TTC549 (cell line): ENCODE data around the gene LRRC56.
"Not testable (repeated sequence)": the region's sequence is repeated elsewhere in the genome, so short reads cannot be mapped to it uniquely, and the experiment has no call there.

Source experiments
- FAIRE-seq: peaks from 2 replicates; lab custom pipeline; 2012; peaks lifted over from hg19 to GRCh38; lab: Jason Lieb, UNC

The LRRC56 gene

GRCh38 chr11:501683-502287 lies 35.5 kb upstream of the LRRC56 start:
- FAIRE-seq: no peak

GRCh38 chr11:502288-503178 lies 34.8 kb upstream of the LRRC56 start:
- FAIRE-seq: no peak

GRCh38 chr11:503179-503981 lies 33.9 kb upstream of the LRRC56 start:
- no peak for FAIRE-seq

GRCh38 chr11:504053-504993 lies 33.0 kb upstream of the LRRC56 start:
- FAIRE-seq: no peak

GRCh38 chr11:504994-505344 lies 32.4 kb upstream of the LRRC56 start:
- FAIRE-seq: no peak

DNA sequence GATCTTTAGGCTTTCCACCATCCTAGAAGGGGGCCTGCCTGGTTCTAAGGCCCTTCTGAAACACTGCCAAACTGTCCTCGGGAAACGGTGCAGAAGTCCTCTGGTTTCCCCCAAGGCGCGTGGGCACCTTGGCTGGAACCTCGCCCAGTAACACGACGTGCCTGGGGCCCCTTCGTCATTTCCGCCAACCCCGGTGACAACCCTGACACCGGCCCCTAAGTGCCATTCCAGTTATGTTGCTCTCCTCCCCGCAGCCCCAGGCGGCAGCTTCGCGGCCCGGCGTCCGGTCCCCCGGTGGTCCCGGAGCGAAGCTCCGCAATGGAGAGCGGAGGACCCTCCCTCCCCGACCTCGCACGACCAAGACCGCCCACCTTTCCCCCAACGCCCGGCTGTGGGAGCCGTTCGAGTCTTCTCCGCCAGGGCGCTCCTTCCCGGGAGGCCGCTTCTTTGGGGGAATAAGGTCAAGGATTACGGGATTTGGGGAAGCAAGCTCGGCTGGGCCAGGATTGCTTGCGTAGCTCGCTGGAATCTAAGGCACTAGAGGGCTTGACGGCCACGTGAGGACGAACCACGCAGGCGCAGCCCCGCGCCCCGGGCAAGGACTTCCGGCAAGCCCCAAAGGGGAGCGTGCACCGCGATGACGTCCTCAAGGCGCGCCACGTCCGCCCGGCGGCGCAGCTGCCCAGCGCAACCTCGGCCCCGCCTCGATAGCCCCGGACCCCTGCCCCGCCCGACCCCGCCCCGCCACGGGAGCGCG lies 30.9 kb upstream of the LRRC56 start:
- no peak for FAIRE-seq

DNA sequence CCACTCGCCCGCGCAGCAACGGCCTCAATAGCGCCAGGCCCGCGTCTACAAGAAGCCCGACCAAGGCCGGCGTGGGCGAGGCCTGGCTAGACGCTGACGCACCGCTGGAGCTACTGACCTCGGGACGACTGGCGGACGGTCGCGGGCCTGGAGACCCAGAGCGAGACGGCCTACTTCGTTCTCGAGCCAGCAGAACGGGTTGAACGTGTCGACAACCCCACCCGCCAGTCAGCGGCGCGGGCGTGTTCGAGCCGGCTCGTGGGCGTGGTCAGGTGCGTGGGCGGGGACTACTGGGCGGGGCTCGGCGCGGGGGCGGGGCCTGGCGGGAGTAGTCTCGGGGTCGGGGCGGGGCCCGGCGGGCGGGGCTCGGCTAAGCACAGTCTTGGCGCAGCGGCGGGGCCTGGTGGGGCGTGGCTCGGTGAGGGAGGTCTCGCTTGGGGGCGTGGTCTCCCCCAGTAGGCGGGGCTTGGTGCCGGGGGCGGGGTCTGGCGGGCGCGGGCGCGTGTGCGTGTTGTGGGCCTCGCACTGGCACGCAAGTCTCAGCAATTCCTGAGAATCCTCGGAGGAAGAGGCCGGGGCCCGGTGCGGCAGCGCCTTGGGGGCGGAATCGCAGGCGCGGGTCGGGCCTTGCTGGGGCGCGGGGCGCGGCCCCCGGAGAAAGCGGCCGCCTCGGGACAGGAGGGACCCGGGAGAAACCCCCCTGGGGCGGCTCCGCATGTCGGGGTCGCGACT lies 30.2 kb upstream of the LRRC56 start, which contains the start of gene RNH1:
TSS of gene RNH1 (minus strand) at position 248 of the 732 bp plus-strand sequence. CDS start 5,080 bp downstream, outside the sequence.
- FAIRE-seq: no peak

DNA sequence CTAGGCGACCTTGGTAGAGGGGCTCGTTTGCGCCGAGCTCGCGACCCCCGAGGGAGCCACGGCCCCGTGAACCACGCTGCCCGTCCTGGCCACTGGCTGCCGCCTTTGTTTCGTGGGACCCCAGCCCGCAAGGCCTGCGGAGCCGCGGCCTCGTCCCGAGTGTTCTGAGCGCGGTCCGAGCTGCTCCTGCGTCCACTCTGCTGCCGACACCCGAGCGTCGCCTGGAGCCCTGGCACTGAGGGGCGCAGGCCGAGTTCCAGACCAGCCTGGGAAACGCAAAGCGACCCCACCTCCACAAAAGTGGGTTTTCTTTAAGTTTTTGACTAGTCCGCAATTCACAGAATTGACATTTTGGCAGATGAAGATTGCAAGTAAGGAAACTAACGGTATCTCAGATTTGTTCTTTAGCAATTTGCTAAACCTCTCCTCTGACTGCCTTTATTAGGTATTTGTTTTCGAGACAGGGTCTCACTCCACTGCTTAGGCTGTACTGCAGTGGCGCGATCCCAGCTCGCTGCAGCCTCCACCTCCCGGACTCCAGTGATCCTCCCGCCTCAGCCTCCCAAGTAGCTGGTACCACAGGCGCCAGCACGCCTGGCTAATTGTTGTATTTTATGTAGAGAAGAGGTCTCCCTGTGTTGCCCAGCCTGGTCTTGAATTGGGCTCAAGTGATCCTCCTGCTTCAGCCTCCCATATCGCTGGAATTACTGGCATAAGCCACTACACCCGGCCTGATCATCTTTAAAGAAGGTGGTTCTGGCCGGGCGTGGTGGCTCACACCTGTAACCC lies 29.4 kb upstream of the LRRC56 start:
- FAIRE-seq: no peak

GRCh38 chr11:508956-509355 lies 28.4 kb upstream of the LRRC56 start:
- FAIRE-seq: no peak

GRCh38 chr11:512761-513595 lies 24.3 kb upstream of the LRRC56 start:
- no peak for FAIRE-seq

DNA sequence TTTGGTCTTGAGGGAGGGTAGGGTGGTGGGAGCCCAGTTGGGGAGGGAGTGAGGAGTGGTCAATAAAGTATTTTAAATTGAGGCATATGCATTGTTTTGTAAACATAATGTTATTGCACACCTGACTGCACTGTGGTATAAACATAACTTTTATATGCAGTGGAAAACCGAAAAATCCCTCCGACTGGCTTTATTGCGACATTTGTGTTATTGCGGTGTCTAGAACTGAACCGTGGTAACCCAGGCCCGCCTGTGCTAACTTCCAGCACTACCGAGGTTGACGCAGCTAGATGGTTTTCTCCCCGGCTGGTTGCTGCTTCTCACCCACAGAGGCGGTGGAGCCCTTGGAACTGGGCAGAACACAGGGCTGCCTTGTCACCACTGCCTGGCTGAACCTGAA lies 22.7 kb upstream of the LRRC56 start:
- no peak for FAIRE-seq

GRCh38 chr11:515131-515530 lies 22.2 kb upstream of the LRRC56 start:
- no peak for FAIRE-seq

- FAIRE-seq: no peak
These were observed 20.9 kb upstream of the LRRC56 start for GRCh38 chr11:516400-516799.

DNA sequence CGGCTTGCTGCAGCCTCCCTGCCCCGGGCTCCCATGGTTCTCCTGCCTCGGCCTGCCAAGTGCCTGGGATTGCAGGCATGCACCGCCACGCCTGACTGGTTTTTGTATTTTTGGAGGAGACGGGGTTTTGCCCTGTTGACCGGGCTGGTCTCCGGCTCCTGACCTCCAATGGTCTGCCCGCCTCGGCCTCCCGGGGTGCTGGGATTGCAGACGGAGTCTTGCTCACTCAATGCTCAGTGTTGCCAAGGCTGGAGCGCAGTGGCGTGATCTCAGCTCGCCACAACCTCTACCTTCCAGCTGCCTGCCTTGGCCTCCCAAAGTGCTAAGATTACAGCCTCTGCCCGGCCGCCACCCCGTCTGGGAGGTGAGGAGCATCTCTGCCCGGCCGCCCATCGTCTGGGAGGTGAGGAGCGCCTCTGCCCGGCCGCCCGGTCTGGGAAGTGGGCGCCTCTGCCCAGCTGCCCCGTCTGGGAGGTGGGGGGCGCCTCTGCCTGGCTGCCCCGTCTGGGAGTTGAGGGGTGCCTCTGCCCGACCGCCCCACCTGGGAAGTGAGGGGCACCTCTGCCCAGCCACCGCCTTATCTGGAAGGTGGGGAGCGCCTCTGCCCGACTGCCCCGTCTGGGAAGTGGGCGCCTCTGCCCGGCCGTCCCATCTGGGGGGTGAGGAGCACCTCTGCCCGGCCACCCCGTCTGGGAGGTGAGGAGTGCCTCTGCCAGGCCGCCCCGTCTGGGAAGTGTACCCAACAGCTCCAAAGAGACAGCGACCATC lies 20.2 kb upstream of the LRRC56 start:
- FAIRE-seq: not testable (repeated sequence)

- no peak for FAIRE-seq
These were observed 18.7 kb upstream of the LRRC56 start for GRCh38 chr11:518463-519202.

DNA sequence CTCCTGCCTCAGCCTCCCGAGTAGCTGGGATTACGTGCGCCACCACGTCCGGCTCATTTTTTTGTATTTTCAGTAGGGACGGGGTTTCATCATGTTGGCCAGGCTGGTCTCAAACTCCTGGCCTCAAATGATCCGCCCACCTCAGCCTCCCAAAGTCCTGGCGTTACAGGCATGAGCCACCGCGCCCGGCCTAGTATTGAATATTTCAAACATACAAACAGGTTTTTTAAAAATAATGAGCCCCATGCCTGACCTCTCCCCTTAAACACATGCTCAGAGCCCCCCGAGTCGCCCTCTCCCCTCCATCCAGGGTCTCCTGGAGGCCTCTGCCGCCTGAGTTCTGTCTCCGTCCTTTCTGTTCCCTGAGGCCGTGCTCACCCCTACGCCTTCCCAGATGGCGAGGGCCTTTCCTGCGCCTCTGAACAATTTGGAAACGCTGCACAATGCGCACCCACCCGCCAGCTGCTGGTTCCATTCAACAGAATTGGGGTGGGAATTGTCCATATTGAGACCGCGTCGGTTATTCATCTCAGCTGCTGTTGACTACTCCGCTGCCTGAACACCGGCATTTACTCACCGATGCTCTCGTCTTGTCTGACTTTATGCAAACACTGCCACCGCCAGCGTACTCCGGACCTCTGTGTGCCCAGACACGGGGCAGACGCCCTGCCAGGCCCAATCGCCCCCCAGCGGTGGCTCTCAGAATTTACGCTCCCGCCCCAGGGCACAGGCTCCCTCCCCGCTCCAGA lies 16.7 kb upstream of the LRRC56 start:
- FAIRE-seq: no peak
